DND-41 (cell line): ENCODE measurements around the gene FOXI1.

ENCODE experiments used
- ATAC-seq: fragments of 200-7000 bp; cut with Tn5 transposase; 3 replicates; pipeline ENCODE4 v1.9.1; 2021; ENCODE audit warnings: low read depth; ENCODE audit not compliant: insufficient read depth
- DNase-seq: peaks from one replicate; pipeline ENCODE4 v3.0.0-alpha.2; 2020
- H2AFZ ChIP-seq: 2 replicates; pipeline ENCODE4 v1.6.0; 2012; ENCODE audit warnings: low read depth, low read length
- H3K27ac ChIP-seq: 2 replicates; pipeline ENCODE4 v1.5.1; 2012; ENCODE audit warnings: low read length, inconsistent platforms
- H3K27me3 ChIP-seq: fragments of 200-600 bp; sonication (generic); 2 replicates; pipeline ENCODE4 v1.6.0; 2012; ENCODE audit warnings: low read length, mild to moderate bottlenecking, inconsistent platforms; ENCODE audit not compliant: insufficient read depth, poor library complexity
- H3K36me3 ChIP-seq: 2 replicates; pipeline ENCODE4 v1.5.1; 2012; ENCODE audit warnings: low read length, inconsistent platforms; ENCODE audit not compliant: insufficient read depth
- H3K4me1 ChIP-seq: 2 replicates; pipeline ENCODE4 v1.5.1; 2012; ENCODE audit warnings: mild to moderate bottlenecking, low read length; ENCODE audit not compliant: insufficient read depth
- H3K4me2 ChIP-seq: 2 replicates; pipeline ENCODE4 v1.6.0; 2012; ENCODE audit warnings: mild to moderate bottlenecking, moderate library complexity, low read length, inconsistent platforms; ENCODE audit not compliant: insufficient read depth
- H3K4me3 ChIP-seq, 2 experiments: fragments of 200-600 bp in 1 of 2; shearing (Covaris generic) in 1 of 2; 2 replicates each; pipeline ENCODE4 v1.5.1; 2012 to 2016; ENCODE audit warnings: inconsistent platforms in 2 of 2, low read length in 2 of 2, mild to moderate bottlenecking in 2 of 2, low read depth in 1 of 2, moderate library complexity in 1 of 2
- H3K79me2 ChIP-seq: 2 replicates; pipeline ENCODE4 v1.6.0; 2012; ENCODE audit warnings: low read length, inconsistent platforms; ENCODE audit not compliant: insufficient read depth
- H3K9ac ChIP-seq: 2 replicates; pipeline ENCODE4 v1.6.0; 2012; ENCODE audit warnings: low read depth, mild to moderate bottlenecking, inconsistent platforms, low read length, moderate library complexity
- H3K9me3 ChIP-seq: 2 replicates; pipeline ENCODE4 v1.5.1; 2012; ENCODE audit warnings: low read length, moderate library complexity, mild to moderate bottlenecking, inconsistent platforms; ENCODE audit not compliant: insufficient read depth, severe bottlenecking
- H4K20me1 ChIP-seq: 2 replicates; pipeline ENCODE4 v1.6.0; 2012; ENCODE audit warnings: low read length; ENCODE audit not compliant: insufficient read depth
- CTCF ChIP-seq: IDR thresholded peaks from 2 replicates; pipeline ENCODE4 v1.5.1; 2012; ENCODE audit warnings: borderline replicate concordance, low read length, moderate library complexity, mild to moderate bottlenecking; ENCODE audit not compliant: poor library complexity, severe bottlenecking; ENCODE audit errors: extremely low read depth
- EZH2 ChIP-seq: IDR thresholded peaks from 3 replicates; pipeline ENCODE4 v1.6.1; 2012; ENCODE audit warnings: borderline replicate concordance, low read depth, mild to moderate bottlenecking, moderate library complexity, low read length, inconsistent platforms; ENCODE audit not compliant: severe bottlenecking

Gene FOXI1

DNA sequence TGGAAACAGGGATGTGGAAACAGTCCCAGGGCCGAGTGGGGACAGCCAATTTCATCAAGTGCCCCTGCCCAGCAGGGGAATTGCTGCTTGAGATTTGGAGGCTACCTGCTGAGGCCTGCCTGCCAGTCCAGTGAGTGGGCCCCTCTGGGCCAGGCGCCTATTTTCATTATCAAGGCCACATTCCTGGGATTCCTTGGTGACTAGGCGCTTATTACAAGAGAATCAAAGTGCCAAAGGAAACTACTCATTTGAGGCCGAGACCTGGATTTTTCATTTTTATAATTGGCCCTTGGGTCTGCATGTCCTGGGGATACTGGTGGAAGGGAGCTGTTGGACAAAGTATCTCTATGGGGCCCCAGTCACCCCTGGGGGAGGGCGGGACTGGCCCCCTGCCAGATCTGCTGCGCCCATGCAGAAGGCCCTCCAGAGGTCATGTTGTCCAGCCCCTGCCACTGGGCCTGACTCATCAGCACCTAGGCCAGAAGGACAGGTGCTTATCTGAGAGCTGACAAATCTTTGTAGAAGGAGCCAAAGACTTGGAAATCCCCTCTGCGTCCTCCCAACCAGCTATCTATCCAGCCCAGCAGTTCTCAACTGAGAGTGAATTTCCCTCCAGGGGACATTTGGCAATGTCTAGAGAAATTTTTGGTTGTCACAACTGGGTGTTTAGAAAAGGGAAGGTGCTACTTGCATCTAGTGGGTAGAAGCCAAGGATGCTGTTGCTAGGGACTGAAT, 45.6 kb downstream of the FOXI1 start:
- TF ChIP-seq CTCF (no peak), EZH2 (no peak)
- H3K27me3 ChIP-seq = no peaks in the 10 kb centered on the region
- ATAC-seq (no peak), DNase-seq (no peak)
- no peak overlapping the region for H3K4me3 ChIP-seq
- H4K20me1 ChIP-seq = no peaks in the 10 kb centered on the region
- no peak overlapping the region for H3K9ac ChIP-seq
- H3K4me1 ChIP-seq = no peaks in the 10 kb centered on the region
- H3K4me2 ChIP-seq = no peak overlapping the region
- H3K27ac ChIP-seq = no peak overlapping the region
- no peak overlapping the region for H2AFZ ChIP-seq
- H3K36me3 ChIP-seq = no peaks in the 10 kb centered on the region
- H3K9me3 ChIP-seq = no peaks in the 10 kb centered on the region
- no peaks in the 10 kb centered on the region for H3K79me2 ChIP-seq

- Histone ChIP-seq H4K20me1 (no peaks in the 10 kb centered on the region), H3K36me3 (no peaks in the 10 kb centered on the region), H3K79me2 (no peaks in the 10 kb centered on the region), H3K9ac (no peak overlapping the region), H3K9me3 (no peaks in the 10 kb centered on the region), H3K4me1 (no peaks in the 10 kb centered on the region), H3K27ac (no peak overlapping the region), H3K27me3 (no peaks in the 10 kb centered on the region), H2AFZ (no peak overlapping the region), H3K4me2 (no peak overlapping the region), H3K4me3 (no peak overlapping the region)
- ATAC-seq (no peak), DNase-seq (no peak)
- no peak for TF ChIP-seq CTCF
- TF ChIP-seq EZH2 = no peak
Observed at GRCh38 chr5:170152767-170153166, 47.1 kb downstream of the FOXI1 start.

DNA sequence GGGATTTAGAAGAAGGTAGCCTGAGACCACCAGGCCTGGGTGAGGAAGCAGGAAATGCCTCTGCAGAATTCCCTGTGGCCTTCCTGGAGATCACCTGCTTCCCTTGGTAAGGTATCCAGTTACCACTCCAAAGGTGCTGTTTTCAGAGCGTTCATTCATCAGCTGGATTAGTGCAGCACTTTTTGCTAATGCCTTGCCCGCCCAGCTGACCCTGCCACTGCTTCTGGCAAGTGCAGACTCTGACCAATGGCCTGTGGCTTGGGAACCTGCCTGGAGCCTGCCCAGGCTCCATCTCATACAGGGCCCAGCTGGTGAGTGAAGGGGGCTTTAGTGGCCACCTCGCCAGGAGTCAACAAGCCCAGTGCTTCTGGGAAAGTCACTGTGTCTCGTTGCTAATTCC, 48.6 kb downstream of the FOXI1 start:
- Histone ChIP-seq H3K27me3 (no peaks in the 10 kb centered on the region), H3K4me3 (no peak overlapping the region), H2AFZ (no peak overlapping the region), H3K4me1 (no peaks in the 10 kb centered on the region), H3K27ac (no peak overlapping the region), H3K9ac (no peak overlapping the region), H3K79me2 (no peaks in the 10 kb centered on the region), H3K4me2 (no peak overlapping the region), H3K36me3 (no peaks in the 10 kb centered on the region), H3K9me3 (no peaks in the 10 kb centered on the region), H4K20me1 (no peaks in the 10 kb centered on the region)
- DNase-seq (no peak), ATAC-seq (no peak)
- TF ChIP-seq EZH2 (no peak), CTCF (no peak)
